NB4 (cell line): Measurements from ENCODE around the gene ZNF223.

Experiments used
- DNase-seq: peaks from one replicate; pipeline ENCODE4 v3.0.0; 2010; ENCODE audit warnings: low read depth
- H3K4me3 ChIP-seq: one replicate; pipeline ENCODE4 v1.5.1; 2011; ENCODE audit warnings: mild to moderate bottlenecking, low read depth, low read length, moderate library complexity
- CTCF ChIP-seq: IDR thresholded peaks from one replicate; pipeline ENCODE4 v1.5.1; 2012; ENCODE audit warnings: low read depth, low read length
- MAX ChIP-seq: IDR thresholded peaks from 2 replicates; pipeline ENCODE4 v1.6.1; 2011; ENCODE audit warnings: low read depth, low read length
- MYC ChIP-seq: IDR thresholded peaks from 2 replicates; pipeline ENCODE4 v1.6.1; 2011; ENCODE audit warnings: low read depth, low read length
- POLR2A ChIP-seq: IDR thresholded peaks from 2 replicates; pipeline ENCODE4 v1.6.1; 2011; ENCODE audit warnings: mild to moderate bottlenecking; ENCODE audit not compliant: insufficient read length; ENCODE audit errors: extremely low read depth

Gene ZNF223

GRCh38 chr19:44112802-44113137, 60.9 kb downstream of the ZNF223 start:
- H3K4me3 ChIP-seq = peak overlapping the region; percentile 89
- TF ChIP-seq CTCF (no peak), POLR2A (no peak), MAX (no peak), MYC (no peak)
- no peak for DNase-seq

- TF ChIP-seq CTCF = no peak
- TF ChIP-seq MYC = peak; percentile 30; the same call in 1 of the 2 replicates
- peak; percentile 47 for TF ChIP-seq POLR2A
- peak; percentile 95 for DNase-seq
- H3K4me3 ChIP-seq = peak within 1 kb of the TSS; percentile 89
Measured at GRCh38 chr19:44113138-44113783, 61.4 kb downstream of the ZNF223 start, which contains the start of gene ZNF225. ZNF225 (plus strand) TSS chr19:44113399; CDS start chr19:44115828, 2,429 bp downstream.

- peak; percentile 8 for DNase-seq
- TF ChIP-seq CTCF (no peak), MAX (no peak), MYC (no peak), POLR2A (no peak)
- H3K4me3 ChIP-seq = peak overlapping the region; percentile 89
Measured at GRCh38 chr19:44113784-44114390, 62.1 kb downstream of the ZNF223 start.
